ENCODE data around the gene WASHC2C.
"Not testable (repeated sequence)": the region's sequence is repeated elsewhere in the genome, so short reads cannot be mapped to it uniquely, and the experiment has no call there.

Gene WASHC2C

DNA sequence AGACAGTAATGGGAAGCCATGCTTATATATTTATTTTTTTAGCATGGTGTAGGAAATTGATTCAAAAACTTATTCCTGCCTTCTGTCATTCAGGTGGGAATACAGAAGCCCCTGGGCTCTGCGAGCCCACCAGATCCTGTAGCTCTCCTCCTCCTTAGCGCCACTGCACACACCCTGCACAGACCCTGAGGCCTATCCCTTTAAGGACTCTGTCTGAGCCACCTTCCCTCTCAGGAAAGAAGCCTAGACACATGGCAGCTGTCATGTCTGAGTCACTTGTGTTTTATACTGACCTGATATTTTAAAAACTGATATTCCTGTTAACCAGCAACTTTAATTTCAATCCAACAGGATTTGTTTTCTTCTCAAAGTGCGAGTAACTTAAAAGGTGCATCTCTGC lies 36.0 kb downstream of the WASHC2C start:
- DNase-seq, result not testable (repeated sequence)

DNA sequence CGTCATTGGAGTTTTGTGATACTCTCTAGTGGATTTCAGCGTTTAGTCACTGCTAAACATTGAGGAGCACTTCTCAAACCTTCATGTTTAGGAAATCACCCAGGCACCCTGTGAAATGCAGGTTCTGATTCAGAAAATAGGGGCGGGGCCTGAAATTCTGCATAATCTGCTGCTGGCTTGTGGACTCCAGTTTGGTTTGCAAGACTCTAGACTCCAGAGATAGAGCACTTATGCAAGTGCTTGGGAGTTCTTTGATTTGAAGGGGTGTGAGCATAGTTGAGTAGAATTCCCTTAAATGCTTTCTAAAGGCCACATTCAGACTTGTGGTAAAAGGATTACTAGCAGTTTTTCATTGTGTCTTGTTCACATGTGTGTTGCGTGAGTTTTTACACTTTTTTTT lies 41.3 kb downstream of the WASHC2C start:
- not testable (repeated sequence) for DNase-seq

DNA sequence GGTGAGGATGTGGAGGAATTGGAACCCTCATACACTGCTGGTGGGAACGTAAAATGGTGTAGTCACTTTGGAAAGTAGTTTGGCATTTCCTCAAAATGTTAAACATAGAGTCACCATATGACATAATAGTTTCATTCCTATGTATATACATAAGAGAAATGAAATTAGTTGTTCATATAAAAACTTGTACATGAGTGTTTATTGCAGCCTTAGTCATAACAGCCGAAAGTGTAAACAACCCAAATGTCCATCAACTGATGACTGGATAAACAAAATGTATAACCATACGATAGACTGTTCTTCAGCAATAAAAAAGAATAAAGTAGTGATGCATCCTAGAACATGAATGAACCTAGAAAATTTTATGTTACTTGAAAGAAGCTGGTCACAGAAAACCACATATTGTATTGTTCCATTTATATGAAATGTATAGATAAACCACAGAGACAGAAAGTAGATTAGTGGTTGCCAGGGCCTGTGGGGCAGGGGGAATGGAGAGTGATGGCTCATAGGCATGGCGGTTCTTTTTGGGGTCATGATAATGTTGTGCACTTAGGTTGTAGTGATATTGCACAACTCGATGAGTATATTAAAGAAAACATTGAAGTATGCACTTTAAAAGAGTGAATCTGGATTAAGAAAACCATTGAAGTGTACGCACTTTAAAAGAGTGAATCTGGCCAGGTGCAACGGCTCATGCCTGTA lies 44.8 kb downstream of the WASHC2C start:
- DNase-seq, result not testable (repeated sequence)

DNA sequence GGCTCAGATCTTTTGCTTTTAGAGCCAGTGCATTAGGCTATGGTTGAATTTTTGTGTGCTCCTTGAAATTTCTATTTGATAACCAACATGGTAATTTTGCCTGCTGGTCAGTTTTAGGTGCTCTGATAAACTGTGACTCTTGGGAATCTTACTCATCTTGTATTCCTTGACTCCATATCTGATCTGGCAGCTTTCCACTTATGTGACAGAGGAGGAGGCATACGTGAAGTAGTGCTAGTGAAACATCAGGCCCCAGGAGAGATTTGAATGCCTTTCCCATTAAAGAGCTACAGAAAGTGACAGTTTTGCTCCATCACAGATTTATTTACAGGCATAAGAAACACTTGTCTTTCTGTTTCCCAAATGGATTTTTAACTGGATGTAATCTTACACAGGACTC lies 59.2 kb downstream of the WASHC2C start:
- DNase-seq, result not testable (repeated sequence)

DNA sequence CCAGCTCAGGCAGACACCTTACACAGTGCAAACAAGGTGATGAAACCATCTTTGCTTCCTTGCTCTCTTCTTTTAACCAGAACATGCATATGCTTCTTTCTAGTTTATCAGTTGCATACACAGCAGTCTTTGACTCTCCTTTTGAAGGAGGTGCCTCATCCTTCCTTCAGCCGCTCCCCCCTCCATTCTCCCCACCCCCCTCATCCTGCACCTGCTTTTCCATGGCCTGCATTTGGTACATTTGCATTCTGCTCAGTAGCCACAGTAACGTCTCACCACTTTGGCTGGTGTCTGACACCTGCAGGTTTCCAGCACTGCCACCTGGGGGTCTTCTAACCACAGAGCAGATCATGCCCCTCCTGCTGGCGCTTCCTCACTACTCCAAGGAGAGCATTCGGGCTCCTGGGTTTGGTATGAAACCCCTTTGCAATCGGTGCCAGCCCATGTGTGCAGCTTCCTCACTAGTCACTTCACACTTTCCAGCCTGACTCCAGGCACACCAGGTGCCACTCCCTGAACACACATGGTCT lies 60.2 kb downstream of the WASHC2C start:
- DNase-seq, result not testable (repeated sequence)

DNA sequence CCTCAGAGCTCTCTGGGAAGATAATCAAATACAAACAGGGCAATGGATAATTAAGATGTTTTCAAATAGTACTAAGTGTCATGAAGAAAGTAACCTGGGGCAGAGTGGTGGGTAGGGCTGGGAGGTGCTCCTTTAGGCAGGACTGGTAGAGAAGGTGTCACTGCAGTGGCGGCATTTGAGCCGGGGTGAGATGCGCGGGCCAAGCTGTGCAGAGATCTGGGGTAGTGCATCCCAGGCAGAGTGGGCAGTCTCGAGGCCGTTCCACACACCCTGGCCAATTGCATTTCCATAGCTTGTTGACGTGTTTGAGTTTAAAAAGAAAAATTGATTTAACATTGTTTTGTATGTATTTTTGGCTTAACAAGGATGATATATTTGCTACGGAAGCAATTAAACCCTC lies 62.9 kb downstream of the WASHC2C start:
- not testable (repeated sequence) for DNase-seq

DNA sequence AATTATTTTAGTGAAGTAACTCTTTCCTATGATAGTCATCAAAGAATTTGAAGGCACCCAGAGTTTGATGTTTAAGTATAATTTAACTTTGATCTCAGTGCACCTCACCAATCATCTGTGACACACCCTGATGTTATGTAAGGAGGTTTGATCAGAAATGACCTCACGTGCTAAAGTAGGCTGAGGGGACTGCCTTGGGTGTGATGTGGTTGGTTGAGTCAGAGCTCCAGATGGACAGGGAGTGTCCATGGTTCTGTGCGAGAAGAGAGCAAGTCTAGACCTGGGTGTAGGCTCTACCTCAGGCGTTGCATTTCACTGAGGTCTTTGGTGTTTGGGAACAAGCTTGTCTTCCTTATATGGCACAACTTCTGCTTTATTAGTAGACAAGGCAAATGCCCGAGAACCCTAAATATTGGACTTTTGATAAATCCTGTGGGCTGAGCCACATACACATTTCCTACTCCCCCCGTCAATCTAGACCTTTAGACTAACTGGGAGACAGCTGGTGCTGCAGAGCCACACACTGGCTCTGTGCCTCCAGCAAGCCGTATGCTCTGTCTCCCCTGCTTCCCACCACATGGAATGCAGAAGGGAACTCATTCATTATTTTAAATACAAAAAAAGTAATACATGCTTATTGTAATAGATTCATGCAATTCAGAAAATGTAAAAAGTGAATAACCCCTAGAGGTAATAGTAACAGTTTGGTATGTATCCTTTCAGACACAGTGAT lies 63.8 kb downstream of the WASHC2C start:
- DNase-seq, result not testable (repeated sequence)

DNA sequence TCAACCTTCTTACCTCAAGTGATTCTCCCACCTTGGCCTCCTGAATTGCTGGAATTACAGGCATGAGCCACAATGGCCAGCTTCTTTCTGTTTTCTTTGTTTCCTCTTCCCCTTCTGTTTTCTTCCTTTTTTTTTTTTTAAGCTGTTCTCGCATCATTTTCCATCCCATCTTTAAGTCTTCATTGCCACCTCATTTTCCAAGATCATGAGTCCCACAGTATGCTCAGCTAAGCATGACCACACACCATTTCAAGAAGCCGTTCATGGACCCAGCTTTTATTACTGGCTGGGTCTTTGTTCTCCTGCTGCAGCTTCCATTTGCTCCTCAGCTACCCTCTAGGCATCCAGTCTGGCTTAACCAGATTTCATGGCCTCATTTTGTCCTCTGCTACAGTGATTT lies 67.7 kb downstream of the WASHC2C start:
- not testable (repeated sequence) for DNase-seq

DNA sequence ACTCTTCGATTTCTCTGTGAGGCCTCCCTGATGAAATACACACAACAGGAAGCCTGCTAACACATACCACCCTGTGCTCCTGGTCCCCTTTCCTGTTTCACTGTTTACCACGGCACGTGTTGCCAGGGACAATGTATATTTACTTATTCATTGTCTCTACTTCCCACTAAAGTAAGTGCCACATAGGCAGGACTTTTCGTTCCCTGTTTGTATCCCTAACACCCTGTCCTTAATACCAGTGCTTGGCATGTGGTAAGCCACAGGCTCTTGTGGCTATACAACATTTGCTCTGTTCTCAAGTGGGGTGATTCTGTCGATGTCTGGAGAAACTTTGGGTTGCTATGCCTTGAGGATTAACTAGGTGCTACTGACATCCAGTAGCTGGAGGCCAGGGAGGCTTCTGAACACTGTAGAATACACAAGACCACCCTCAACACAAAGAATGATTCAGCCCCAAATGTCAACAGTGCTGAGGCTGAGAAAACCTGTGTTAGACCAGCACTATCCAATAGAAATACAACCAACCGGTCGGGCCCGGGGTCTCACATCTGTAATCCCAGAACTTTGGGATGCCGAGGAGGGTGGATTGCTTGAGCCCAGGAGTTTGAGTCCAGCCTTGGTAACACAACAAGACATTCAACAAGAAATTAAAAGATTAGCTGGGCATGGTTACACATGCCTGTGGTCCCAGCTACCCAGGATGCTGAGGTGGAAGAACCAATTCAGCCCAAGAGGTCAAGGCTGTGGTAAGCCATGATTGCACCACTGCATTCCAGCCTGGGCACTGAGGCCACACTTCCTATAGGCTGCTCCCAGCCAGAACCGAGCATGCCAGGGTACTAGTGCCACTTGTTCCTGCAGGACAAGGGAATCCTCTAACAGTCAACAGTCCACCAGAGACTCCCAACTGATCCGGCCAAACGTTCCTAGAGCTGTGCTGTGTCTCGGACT lies 76.3 kb downstream of the WASHC2C start:
- DNase-seq, result not testable (repeated sequence)

DNA sequence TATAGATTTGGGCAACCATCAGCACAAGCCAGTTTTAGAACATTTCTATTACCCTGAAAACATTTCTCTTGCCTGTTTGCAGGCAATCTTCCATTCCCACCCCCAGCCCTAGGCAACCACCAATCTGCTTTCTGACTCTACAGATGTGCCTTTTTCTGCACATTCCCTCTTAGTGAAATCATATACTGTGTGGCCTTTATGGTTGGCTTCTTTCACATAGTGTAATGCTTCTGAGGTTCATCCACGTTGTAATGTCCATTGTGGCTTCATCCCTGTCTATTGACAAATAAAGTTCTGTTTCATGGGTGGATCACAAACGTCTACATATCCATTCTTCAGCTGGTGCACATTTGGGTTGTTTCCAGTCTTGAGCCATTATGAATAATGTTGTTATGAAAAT lies 77.9 kb downstream of the WASHC2C start:
- DNase-seq, result not testable (repeated sequence)

DNA sequence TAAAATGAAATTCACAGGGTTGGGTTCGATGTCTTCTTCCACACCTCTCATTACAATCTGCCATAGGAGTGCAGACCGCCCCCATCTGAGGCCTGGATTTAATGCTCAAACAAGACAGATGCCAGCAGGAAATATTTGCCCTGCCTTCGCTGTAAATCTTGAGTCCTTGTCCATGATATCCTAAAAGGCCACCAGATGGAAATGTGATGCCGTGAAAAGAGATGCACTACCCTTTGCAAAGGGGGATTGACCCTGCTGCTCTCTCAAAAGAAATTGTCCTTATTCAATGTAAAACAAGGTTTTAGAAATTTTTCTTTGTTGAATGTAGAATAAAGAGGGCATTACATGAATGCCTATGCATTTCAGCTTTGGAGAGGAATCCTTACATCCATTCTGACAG lies 82.8 kb downstream of the WASHC2C start:
- no peak for DNase-seq

DNA sequence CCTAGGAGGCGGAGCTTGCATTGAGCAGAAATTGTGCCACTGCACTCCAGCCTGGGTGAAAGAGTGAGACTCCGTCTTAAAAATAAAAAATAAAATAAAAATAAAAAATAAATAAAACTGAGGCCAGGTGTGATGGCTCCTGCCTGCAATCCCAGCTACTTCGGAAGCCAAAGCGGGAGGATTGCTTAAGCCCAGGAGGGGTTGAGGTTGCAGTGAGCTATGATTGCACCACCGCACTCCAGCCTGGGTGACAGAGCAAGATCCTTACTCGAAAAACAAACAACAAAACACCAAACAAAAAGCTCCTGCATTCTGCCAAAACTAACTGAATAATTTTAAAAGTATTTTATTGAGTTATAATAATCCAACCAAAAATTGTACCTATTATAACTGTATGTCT lies 84.0 kb downstream of the WASHC2C start:
- DNase-seq, result no peak

DNA sequence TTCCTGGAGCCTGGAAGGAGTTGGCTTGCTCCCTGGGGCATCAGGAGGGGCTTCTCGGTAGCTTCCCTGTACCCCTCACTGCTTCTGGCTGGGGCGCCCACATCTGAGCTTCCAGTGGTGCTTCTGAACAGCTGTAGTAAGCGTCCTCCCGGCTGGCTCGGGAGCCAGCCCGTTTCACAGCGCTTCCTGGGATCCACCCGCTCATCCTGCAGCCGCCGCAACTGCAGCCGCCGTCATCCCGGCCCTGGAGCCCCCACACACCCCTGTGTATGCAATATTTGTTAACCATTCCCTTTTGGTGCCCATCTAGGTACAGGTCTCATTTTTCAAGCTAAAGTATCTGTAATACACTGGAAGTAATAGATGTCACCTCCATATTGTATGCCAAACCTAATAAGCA lies 85.9 kb downstream of the WASHC2C start:
- DNase-seq, result not testable (repeated sequence)

DNA sequence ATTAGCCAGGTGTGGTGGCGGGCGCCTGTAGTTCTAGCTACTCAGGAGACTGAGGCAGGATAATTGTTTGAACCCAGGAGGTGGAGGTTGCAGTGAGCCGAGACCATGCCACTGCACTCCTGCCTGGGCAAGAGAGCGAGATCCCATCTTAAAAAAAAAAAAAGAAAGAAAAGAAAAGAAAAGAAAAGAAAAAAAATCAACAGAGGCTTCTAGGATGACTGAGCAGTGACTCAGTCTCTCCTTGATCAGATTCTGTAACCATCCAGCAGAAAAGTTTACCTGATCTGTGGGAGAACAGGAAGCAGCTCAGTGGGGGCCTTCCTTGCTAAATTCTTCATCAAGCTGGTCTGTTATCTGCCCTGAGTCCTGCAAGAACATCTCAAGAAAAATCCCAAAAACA lies 87.1 kb downstream of the WASHC2C start:
- not testable (repeated sequence) for DNase-seq

DNA sequence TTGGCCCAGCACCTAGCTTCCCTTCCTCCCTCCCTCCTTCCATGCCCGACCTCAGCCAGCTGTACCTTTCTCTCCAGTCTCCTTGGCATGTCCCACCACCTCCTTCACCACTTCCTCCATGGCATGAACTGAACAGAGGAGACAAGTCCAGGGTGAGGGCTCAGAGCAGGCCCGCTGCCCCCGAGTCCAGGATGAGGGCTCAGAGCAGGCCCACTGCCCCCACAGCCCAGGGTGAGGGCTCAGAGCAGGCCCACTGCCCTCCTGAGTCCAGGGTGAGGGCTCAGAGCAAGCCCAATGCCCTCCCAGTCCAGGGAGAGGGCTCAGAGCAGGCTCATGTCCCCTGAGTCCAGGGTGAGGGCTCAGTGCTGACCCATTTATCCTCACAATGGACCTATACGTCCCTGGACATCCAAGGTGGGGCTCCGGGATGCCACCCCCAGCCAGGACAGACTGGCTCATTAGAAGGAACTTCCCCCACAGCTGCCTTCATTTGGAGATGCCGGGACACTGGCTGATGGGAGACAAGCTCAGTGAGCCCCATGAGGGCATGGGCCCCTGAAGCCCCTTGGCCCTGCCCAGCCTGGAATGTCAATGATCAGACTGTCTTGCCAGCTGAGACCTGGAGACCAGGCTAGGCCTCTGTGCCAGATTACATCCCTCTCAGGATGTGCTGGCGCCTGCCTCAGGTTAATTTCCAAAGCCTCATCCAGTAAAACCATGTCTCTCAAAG lies 90.2 kb downstream of the WASHC2C start:
- DNase-seq, result no peak

DNA sequence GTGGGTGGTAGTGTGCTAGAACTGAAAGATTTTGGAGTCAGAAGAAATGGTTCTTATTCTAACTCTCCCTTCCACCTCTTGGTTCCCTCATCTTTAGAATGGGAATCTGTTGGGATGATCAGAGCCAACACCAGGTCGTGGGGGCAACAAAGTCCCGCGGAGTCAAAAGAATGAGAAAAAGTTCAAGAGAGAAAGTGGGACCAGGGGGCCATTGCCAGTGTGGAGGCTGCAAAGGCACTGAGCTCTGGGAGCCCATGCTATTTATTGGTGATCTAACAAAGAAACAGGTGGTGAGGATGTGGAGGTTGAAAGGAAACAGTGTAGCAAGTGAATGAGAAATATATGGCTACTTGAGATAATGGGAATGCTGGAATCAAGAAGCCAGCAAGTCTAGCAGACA lies 90.8 kb downstream of the WASHC2C start:
- DNase-seq, result no peak

DNA sequence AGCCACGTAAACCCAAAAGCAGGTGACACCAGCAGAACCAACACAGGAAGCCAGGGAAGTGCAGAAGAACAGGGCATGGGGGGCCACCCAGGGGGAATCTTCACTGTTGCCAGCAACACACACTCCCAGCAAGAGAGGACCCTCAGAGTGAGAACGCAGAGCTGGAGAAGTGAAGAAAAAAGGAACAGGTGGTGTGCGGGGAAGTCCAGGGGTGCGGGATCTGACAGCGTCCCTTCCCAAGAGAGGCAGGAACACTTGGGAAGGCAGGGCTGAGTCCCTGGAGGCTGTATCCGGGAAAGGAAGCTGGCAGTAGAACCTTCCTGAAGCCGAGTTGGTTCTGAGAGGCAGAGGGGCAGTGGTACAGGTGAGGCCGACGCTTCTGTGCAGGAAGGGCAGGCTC lies 92.5 kb downstream of the WASHC2C start:
- no peak for DNase-seq

DNA sequence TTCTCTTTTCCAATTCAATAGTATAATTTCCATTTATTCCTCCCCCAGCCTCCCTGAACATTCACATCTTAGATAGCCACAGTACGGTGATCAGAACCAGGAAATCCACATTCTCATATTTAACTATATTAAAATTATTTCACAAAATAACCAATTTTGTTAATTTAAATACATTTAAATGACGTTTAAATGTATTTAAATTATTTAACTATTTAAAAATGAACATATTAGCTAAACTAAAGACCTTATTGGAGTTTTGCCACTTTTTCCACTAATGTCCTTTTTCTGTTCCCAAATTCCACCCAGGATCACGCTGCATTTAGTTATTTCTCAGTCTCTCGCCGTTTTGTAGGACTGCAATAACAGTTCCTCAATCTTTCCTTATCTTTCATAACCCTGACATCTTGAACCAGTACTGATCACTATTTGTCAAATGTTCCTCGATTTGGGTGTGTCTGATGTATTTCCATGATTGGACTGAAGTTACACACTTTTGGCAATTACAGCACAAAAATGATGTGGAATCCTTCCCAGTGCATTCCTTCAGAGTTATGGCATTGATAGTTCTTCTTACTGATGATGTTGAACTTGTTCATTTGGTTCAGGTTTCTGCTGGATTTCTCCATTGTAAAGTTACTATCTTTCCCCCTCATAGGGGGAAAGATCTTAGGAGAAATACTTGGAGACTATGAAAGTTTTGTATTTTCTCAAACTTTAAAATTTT lies 93.2 kb downstream of the WASHC2C start:
- DNase-seq, result not testable (repeated sequence)

DNA sequence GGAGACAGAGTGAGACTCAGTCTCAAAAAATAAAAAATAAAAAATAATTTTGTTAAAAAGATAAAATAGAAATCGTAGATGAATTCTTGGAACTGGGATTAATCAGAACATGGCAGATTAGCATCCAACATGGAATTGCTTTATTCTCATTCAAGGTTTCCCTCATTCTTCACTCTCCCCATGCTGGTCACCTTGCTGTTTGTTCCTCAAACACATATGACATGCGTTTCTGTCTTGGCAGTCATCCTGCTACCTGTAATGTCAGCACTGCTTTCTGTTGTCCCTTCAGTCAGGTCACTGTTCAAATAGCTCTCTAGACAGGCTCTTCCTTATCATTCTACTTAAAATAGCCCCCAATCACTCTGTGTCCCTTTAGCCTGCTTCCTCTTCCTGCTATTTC lies 95.9 kb downstream of the WASHC2C start:
- not testable (repeated sequence) for DNase-seq

Measured in CD4-positive, alpha-beta T cell treated with Interleukin-12 subunit alpha and Interleukin-12 subunit beta, for 1 hour (primary cell).